Hepatocyte (in vitro differentiated cells): ENCODE results near the gene SEPHS2. TPM values are rescaled to one million over a fixed set of nuclear protein-coding genes. Genes with fewer than 3 reads are reported as not detected.
A peak's percentile ranks its signal among the peaks of the same experiment; 100 is the strongest.

ENCODE experiments used
- DNase-seq: peaks from one replicate; pipeline ENCODE4 v3.0.0-alpha.2; 2016; ENCODE audit warnings: low spot score
- H2AFZ ChIP-seq: fragments of 200-600 bp; sonication (generic); 2 replicates; pipeline ENCODE4 v1.6.0; 2016; ENCODE audit warnings: antibody characterized with exemption, mild to moderate bottlenecking
- H3K27ac ChIP-seq: fragments of 200-600 bp; sonication (generic); 2 replicates; pipeline ENCODE4 v1.5.1; 2016; ENCODE audit warnings: mild to moderate bottlenecking
- H3K27me3 ChIP-seq: fragments of 200-600 bp; sonication (generic); 2 replicates; pipeline ENCODE4 v1.6.1; 2016
- H3K36me3 ChIP-seq: fragments of 200-600 bp; sonication (generic); replicated peaks from 2 replicates; pipeline ENCODE4 v1.5.1; 2016; ENCODE audit warnings: low read depth; ENCODE audit not compliant: insufficient read depth
- H3K4me1 ChIP-seq: fragments of 200-600 bp; sonication (generic); 2 replicates; pipeline ENCODE4 v1.5.1; 2016; ENCODE audit warnings: mild to moderate bottlenecking, moderate library complexity; ENCODE audit not compliant: insufficient read depth
- H3K4me2 ChIP-seq: fragments of 200-600 bp; sonication (generic); 2 replicates; pipeline ENCODE4 v1.6.0; 2016
- H3K4me3 ChIP-seq: fragments of 200-600 bp; sonication (generic); 2 replicates; pipeline ENCODE4 v1.5.1; 2016; ENCODE audit warnings: mild to moderate bottlenecking
- H3K79me2 ChIP-seq: fragments of 200-600 bp; sonication (generic); 2 replicates; pipeline ENCODE4 v1.6.0; 2017; ENCODE audit warnings: mild to moderate bottlenecking
- H3K9me2 ChIP-seq: fragments of 200-600 bp; sonication (generic); replicated peaks from 2 replicates; pipeline ENCODE4 v1.6.0; 2017; ENCODE audit warnings: mild to moderate bottlenecking; ENCODE audit not compliant: insufficient read depth
- H3K9me3 ChIP-seq: fragments of 200-600 bp; sonication (generic); 2 replicates; pipeline ENCODE4 v1.5.1; 2016; ENCODE audit warnings: low read depth, mild to moderate bottlenecking
- H4K20me1 ChIP-seq: fragments of 200-600 bp; sonication (generic); 2 replicates; pipeline ENCODE4 v1.6.0; 2016; ENCODE audit warnings: mild to moderate bottlenecking; ENCODE audit not compliant: insufficient read depth, poor library complexity, severe bottlenecking
- EZH2 ChIP-seq: fragments of 200-600 bp; sonication (generic); IDR thresholded peaks from 2 replicates; pipeline ENCODE4 v1.6.1; 2016; ENCODE audit warnings: antibody characterized with exemption, mild to moderate bottlenecking, borderline replicate concordance
- EZH2phosphoT487 ChIP-seq: fragments of 200-600 bp; sonication (generic); IDR thresholded peaks from one replicate; pipeline ENCODE4 v1.6.1; 2018; ENCODE audit warnings: antibody characterized with exemption, mild to moderate bottlenecking, low read depth, moderate library complexity; ENCODE audit not compliant: unreplicated experiment, severe bottlenecking
- WGBS: methylation state at CpG from one replicate; pipeline ENCODE4 v1.1.6; 2016; ENCODE audit warnings: low lambda C conversion rate; ENCODE audit errors: missing lambda C conversion rate; 5-methylcytosine and 5-hydroxymethylcytosine counted together
- polyA plus RNA-seq: library from polyadenylated mRNA; unstranded; fragments of >200 nt; fragmentation: Nextera tagmentation; extraction: Ambion mirVana; gene quantifications from 2 replicates; pipeline ENCODE4 v1.2.1, GENCODE V29; 2016
- total RNA-seq: library from RNA; depleted of rRNA; stranded (reverse); fragments of >200 nt; gene quantifications from 2 replicates; pipeline ENCODE4 v1.2.3, GENCODE V29; 2014
- TF ChIP-seq, protein P1 (sequence below): fragments of 200-600 bp; sonication (generic); IDR thresholded peaks from 2 replicates; pipeline ENCODE4 v1.5.1; 2016; ENCODE audit warnings: antibody characterized with exemption, mild to moderate bottlenecking; ENCODE audit not compliant: poor library complexity

SEPHS2 gene
- total and polyA plus RNA-seq, 2 experiments from 2014 or later = 36.1 to 81.0 TPM

GRCh38 chr16:30491744-30492308 lies 46.2 kb upstream of the SEPHS2 start:
- DNase-seq = peak; percentile 39
- Histone ChIP-seq H3K4me2 (no peak overlapping the region), H3K9me2 (no peaks in the 10 kb centered on the region), H2AFZ (no peak overlapping the region), H3K27ac (no peak overlapping the region), H4K20me1 (no peaks in the 10 kb centered on the region), H3K9me3 (no peaks in the 10 kb centered on the region), H3K36me3 (no peaks in the 10 kb centered on the region), H3K4me1 (no peaks in the 10 kb centered on the region), H3K79me2 (no peaks in the 10 kb centered on the region), H3K27me3 (no peaks in the 10 kb centered on the region), H3K4me3 (no peak overlapping the region)
- 72% methylated on average over 6 of the region's 6 CpGs for WGBS
- no peak for TF ChIP-seq EZH2phosphoT487
- TF ChIP-seq EZH2 = no peak
- TF ChIP-seq, protein P1, sequence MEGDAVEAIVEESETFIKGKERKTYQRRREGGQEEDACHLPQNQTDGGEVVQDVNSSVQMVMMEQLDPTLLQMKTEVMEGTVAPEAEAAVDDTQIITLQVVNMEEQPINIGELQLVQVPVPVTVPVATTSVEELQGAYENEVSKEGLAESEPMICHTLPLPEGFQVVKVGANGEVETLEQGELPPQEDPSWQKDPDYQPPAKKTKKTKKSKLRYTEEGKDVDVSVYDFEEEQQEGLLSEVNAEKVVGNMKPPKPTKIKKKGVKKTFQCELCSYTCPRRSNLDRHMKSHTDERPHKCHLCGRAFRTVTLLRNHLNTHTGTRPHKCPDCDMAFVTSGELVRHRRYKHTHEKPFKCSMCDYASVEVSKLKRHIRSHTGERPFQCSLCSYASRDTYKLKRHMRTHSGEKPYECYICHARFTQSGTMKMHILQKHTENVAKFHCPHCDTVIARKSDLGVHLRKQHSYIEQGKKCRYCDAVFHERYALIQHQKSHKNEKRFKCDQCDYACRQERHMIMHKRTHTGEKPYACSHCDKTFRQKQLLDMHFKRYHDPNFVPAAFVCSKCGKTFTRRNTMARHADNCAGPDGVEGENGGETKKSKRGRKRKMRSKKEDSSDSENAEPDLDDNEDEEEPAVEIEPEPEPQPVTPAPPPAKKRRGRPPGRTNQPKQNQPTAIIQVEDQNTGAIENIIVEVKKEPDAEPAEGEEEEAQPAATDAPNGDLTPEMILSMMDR = no peak

DNA sequence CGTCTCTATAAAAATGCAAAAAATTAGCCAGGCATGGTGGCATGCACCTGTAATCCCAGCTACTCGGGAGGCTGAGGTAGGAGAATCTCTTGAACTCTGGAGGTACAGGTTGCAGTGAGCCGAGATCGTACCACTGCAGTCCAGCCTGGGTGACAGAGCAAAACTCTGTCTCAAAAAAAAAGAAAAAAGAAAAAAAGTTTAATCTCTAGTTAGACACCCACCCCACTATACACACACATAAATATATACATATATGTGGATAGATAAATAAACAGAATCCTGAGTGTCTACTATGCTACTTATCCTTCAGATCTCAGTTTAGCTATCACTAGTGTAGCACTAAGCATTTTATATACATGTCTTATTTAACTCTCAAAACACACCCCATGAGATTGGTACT lies 45.6 kb upstream of the SEPHS2 start:
- H3K79me2 ChIP-seq = no peaks in the 10 kb centered on the region
- no peaks in the 10 kb centered on the region for H3K36me3 ChIP-seq
- 98% methylated on average over 4 of the region's 4 CpGs for WGBS
- no peaks in the 10 kb centered on the region for H3K9me3 ChIP-seq
- H3K4me1 ChIP-seq = no peaks in the 10 kb centered on the region
- no peak for DNase-seq
- no peaks in the 10 kb centered on the region for H4K20me1 ChIP-seq
- no peak overlapping the region for H3K4me2 ChIP-seq
- H3K9me2 ChIP-seq = no peaks in the 10 kb centered on the region
- TF ChIP-seq, protein P1 = no peak
- TF ChIP-seq EZH2 (no peak), EZH2phosphoT487 (no peak)
- H2AFZ ChIP-seq = no peak overlapping the region
- no peaks in the 10 kb centered on the region for H3K27me3 ChIP-seq
- no peak overlapping the region for H3K27ac ChIP-seq
- no peak overlapping the region for H3K4me3 ChIP-seq

- no peak overlapping the region for H3K4me3 ChIP-seq
- no peaks in the 10 kb centered on the region for H3K79me2 ChIP-seq
- H3K9me2 ChIP-seq = no peaks in the 10 kb centered on the region
- WGBS = 82% methylated on average over 5 of the region's 6 CpGs
- no peak overlapping the region for H2AFZ ChIP-seq
- no peaks in the 10 kb centered on the region for H4K20me1 ChIP-seq
- H3K27me3 ChIP-seq = no peaks in the 10 kb centered on the region
- no peak overlapping the region for H3K27ac ChIP-seq
- H3K36me3 ChIP-seq = no peaks in the 10 kb centered on the region
- no peak for DNase-seq
- no peak for TF ChIP-seq EZH2phosphoT487
- TF ChIP-seq EZH2 = no peak
- TF ChIP-seq, protein P1 = no peak
- H3K9me3 ChIP-seq = no peaks in the 10 kb centered on the region
- H3K4me2 ChIP-seq = no peak overlapping the region
- no peaks in the 10 kb centered on the region for H3K4me1 ChIP-seq
These were observed 44.5 kb upstream of the SEPHS2 start for GRCh38 chr16:30490210-30490609.
